Neural cell (in vitro differentiated cells): Measurements from ENCODE around the gene CTTNBP2NL.

ENCODE experiments used
- CTCF ChIP-seq: fragments of 450-650 bp; IDR thresholded peaks from 2 replicates; pipeline ENCODE4 v1.5.1; 2014; ENCODE audit warnings: antibody characterized with exemption, mild to moderate bottlenecking, moderate library complexity; ENCODE audit not compliant: poor library complexity, severe bottlenecking
- POLR2AphosphoS5 ChIP-seq: IDR thresholded peaks from 2 replicates; pipeline ENCODE4 v1.6.1; 2012

- no peak for TF ChIP-seq CTCF
- TF ChIP-seq POLR2AphosphoS5 = no peak
Observed at GRCh38 chr1:112460615-112461014, 64.6 kb downstream of the CTTNBP2NL start.
